WI38 (cell line): ENCODE measurements around the gene MXI1.

Experiments used
- H3K4me3 ChIP-seq: 2 replicates; pipeline ENCODE4 v1.5.1; 2011; ENCODE audit warnings: low read depth, mild to moderate bottlenecking, control low read depth, low read length
- CTCF ChIP-seq: IDR thresholded peaks from 2 replicates; pipeline ENCODE4 v1.5.1; 2012; ENCODE audit warnings: low read depth, mild to moderate bottlenecking, control low read depth, low read length

The MXI1 gene

GRCh38 chr10:110312206-110312605, 104.8 kb downstream of the MXI1 start:
- H3K4me3 ChIP-seq: no peak overlapping the region
- no peak for TF ChIP-seq CTCF

- H3K4me3 ChIP-seq: no peak overlapping the region
- no peak for TF ChIP-seq CTCF
These were observed 106.3 kb downstream of the MXI1 start for GRCh38 chr10:110313674-110314073.

GRCh38 chr10:110317866-110318850, 110.8 kb downstream of the MXI1 start:
- no peak for TF ChIP-seq CTCF
- no peak overlapping the region for H3K4me3 ChIP-seq

- H3K4me3 ChIP-seq: no peak overlapping the region
- no peak for TF ChIP-seq CTCF
These were observed 114.6 kb downstream of the MXI1 start for GRCh38 chr10:110321869-110322620.

- no peak overlapping the region for H3K4me3 ChIP-seq
- TF ChIP-seq CTCF: no peak
These were observed 116.1 kb downstream of the MXI1 start for GRCh38 chr10:110323503-110323902.

- H3K4me3 ChIP-seq: no peak overlapping the region
- no peak for TF ChIP-seq CTCF
These were observed 116.9 kb downstream of the MXI1 start for GRCh38 chr10:110324201-110324804.
